Stomach (tissue), 4 donors: ENCODE data around the gene PARP4.

Experiments
- EP300 ChIP-seq: sonication (generic); formaldehyde crosslinking; IDR thresholded peaks from one replicate; pipeline ENCODE4 v1.6.1; 2017; ENCODE audit warnings: antibody characterized with exemption
- POLR2A ChIP-seq, 4 donors: fragments of 450-650 bp; IDR thresholded peaks; one replicate each; pipeline ENCODE4 v1.6.1; 2016; ENCODE audit warnings: antibody characterized with exemption in 4 of 4, control low read depth in 2 of 4, mild to moderate bottlenecking in 1 of 4, moderate library complexity in 1 of 4
- POLR2AphosphoS5 ChIP-seq, 3 donors: sonication (generic); formaldehyde crosslinking; IDR thresholded peaks; one replicate each; pipeline ENCODE4 v1.6.1; 2016; ENCODE audit warnings: antibody characterized with exemption in 3 of 3
- TF ChIP-seq, protein P1 (sequence below), 7 experiments: fragments of 450-650 bp in 4 of 7; fragments of 200-600 bp in 3 of 7; sonication (generic) in 3 of 7; IDR thresholded peaks; one replicate each; pipeline ENCODE4 v1.5.1; 2016 to 2019; ENCODE audit warnings: antibody characterized with exemption in 7 of 7, control low read depth in 2 of 7, mild to moderate bottlenecking in 1 of 7

DNA sequence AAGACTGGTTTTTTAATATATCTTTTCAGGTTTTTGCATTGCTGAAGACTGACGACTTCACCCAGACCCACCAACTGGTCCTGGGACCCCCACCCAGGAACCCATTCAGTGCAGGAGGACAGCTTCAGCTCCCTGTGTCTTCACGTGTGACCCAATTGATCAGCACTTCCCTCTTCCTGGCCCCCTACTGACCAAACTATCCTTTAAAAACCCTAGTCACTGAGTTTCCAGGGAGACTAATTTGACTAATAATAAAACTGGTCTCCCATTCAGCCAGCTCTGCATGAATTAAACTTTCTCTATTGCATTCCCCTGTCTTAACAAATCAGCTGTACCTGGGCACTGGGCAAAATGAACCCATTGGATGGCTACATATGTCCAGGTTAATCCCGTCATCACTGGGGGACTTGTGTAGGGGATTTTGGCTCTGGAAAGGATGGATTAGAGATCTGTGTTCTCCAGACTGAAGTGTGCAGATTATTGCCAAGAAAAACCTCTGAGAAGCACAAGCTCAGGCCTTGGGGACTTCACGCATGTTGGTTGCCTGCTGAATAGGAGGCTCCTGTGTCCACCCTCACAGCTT lies 16.3 kb upstream of the PARP4 start:
- TF ChIP-seq POLR2A (IDR thresholded peaks at IDR 0.05) (no peak), POLR2AphosphoS5 (IDR thresholded peaks at IDR 0.05) (no peak), EP300 (no peak)
- TF ChIP-seq, protein P1, sequence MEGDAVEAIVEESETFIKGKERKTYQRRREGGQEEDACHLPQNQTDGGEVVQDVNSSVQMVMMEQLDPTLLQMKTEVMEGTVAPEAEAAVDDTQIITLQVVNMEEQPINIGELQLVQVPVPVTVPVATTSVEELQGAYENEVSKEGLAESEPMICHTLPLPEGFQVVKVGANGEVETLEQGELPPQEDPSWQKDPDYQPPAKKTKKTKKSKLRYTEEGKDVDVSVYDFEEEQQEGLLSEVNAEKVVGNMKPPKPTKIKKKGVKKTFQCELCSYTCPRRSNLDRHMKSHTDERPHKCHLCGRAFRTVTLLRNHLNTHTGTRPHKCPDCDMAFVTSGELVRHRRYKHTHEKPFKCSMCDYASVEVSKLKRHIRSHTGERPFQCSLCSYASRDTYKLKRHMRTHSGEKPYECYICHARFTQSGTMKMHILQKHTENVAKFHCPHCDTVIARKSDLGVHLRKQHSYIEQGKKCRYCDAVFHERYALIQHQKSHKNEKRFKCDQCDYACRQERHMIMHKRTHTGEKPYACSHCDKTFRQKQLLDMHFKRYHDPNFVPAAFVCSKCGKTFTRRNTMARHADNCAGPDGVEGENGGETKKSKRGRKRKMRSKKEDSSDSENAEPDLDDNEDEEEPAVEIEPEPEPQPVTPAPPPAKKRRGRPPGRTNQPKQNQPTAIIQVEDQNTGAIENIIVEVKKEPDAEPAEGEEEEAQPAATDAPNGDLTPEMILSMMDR (IDR thresholded peaks at IDR 0.05): no peak
